NCI-H146 treated with DMSO at 0.1 percent for 48 hours (cell line): Measurements from ENCODE around the gene GAA.

Experiments used
- DNase-seq: peaks from one replicate; lab custom pipeline; 2025; ENCODE audit not compliant: unreplicated experiment; lab: John Stamatoyannopoulos, UW

Gene GAA

DNA sequence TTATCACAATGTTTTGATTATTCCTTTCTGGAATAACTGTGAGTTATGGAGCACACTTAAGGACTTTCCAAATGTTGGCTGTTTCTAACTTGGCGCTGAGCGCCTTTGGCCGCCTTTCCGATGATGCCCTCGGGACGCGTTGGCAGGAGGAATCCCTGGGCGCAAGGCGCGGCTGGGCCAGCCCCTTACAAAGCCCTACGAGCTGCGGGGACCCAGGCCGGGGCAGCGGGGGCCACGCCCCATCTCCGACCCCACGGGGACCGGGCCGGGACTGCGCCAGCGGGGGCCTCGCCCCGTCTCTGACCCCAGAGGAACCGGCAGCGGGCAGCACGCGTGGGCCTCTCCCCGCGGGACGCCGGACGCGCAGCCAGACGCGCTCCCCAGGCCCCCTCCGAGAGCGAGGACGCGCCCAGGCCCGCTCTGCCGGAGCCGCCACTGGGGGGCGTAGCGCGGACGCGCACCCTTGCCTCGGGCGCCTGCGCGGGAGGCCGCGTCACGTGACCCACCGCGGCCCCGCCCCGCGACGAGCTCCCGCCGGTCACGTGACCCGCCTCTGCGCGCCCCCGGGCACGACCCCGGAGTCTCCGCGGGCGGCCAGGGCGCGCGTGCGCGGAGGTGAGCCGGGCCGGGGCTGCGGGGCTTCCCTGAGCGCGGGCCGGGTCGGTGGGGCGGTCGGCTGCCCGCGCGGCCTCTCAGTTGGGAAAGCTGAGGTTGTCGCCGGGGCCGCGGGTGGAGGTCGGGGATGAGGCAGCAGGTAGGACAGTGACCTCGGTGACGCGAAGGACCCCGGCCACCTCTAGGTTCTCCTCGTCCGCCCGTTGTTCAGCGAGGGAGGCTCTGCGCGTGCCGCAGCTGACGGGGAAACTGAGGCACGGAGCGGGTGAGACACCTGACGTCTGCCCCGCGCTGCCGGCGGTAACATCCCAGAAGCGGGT is at the start of gene GAA:
TSS of gene GAA (plus strand) at position 571 of the 935 bp plus-strand sequence. CDS start 3,006 bp downstream, outside the sequence.
- DNase-seq = peak; percentile 62

DNA sequence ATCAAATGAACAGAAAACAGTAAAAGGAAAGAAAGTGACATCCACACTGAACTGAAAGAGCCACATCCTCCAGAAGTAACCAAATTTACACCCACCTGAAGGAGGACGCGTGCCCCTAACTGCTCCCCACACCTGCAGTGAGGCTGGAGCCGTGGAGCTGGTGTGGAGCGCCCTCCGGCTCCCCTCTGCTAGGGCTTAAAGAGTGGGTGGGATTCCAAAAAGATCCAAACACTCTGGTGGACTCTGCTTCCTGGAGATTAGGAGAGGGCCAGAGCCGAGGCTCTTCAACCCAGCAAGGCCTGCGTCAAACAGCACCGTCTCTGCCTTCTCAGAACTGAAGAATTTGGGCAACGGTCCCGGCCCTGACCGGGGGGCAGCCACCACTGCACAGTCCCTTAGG is 49.7 kb upstream of the GAA start:
- no peak for DNase-seq

- DNase-seq = no peak
Observed at GRCh38 chr17:80053102-80053501, 48.3 kb upstream of the GAA start.

DNA sequence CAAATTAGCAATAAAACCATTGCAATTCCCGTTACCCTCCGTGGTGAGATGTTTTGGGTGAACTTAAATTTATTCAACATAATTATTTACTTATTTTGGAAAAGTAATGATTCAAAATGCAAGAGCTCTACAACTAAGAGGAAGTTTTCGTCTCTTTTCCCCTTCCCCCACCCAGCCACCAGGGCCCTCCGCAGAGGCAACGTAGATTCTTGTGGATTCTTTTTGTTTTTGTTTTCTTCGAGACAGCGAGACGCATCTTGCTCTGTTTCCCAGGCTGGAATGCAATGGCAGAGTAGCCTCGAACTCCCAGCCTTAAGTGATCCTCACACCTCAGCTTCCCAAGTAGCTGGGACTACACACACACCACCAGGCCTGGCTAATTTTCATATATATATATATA is 45.8 kb upstream of the GAA start:
- no peak for DNase-seq

DNA sequence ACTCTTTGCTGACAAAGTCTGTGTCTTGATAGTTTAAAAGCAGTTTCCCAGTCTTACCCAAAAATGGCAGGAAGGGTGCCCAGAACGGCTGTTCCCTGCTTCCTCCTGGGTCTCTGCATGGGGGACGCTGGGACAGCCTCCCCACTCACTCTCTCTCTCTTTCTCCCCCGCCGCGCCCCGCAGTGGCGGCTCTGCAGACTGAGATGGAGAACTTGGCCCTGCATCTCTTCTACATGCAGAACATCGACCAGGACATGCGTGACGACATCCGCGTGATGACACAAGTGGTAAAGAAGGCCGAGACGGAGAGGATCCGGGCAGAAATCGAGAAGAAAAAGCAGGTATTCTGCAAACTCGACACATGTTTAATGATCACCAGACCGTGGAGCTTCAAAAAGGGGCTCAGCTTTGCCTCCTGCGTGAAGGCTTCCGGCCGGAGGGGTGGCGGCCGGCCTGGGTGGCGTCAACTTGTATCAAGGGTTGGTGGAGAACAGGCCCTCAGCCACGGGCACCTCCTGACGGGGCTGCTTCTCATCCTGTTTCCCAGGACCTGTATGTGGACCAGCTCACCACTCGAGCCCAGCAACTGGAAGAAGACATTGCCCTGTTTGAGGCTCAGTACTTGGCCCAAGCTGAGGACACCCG is 42.9 kb upstream of the GAA start:
- DNase-seq = no peak

DNA sequence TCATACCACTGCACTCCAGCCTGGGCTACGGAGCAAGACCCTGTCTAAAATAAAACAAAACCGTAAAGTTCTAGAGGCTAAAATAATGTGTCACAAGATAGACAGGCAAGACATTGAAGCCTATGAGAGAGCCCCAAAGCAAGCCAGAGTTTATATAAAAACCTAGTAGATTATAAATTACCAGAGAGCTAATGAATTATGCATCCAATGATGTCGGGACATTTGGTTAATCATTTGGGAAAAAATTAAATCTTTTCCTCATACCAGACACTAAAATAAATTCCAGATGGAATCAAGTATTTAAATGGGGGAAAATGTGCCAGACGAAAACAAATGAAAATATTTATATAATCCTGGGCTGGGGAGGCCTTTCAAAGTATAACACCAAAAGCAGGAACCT is 40.7 kb upstream of the GAA start:
- DNase-seq = no peak

- DNase-seq = no peak
Observed at GRCh38 chr17:80061421-80061820, 40.0 kb upstream of the GAA start.

DNA sequence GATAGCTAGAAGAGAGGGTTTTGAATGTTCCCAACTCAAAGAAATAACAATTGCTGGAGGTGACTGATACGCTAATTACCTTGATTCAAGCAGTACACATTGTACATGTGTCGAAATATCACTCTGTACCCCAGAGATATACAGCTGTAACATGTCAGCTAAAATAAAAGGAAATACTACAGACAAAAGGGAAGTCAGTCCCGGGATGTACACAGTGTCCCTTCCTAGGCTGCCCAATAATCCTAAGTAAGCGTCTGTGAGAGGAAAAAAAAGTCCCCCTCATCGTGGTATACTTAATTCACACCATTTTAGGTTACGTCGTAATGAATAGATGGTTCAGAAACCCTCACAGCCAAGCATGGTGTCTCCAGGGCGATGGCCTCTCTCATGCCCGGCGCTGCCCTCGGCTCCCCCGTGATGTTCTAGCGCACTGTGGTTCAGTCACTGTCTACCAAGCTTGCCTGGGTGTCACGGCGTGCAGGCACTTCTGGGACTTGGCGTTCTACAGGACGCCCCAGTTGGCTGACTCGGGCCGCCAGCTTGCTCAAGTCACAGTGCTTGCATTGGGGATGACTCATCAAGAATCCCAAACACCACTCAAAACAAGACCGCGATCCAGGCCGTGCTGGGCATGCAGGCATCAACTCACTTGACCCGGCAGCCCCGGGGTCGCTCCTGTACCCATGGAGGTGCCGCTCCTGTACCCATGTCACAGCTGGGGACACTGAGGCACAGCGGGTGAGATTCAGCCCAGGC is 37.4 kb upstream of the GAA start:
- no peak for DNase-seq

GRCh38 chr17:80064696-80065095 is 36.7 kb upstream of the GAA start:
- DNase-seq = no peak

DNA sequence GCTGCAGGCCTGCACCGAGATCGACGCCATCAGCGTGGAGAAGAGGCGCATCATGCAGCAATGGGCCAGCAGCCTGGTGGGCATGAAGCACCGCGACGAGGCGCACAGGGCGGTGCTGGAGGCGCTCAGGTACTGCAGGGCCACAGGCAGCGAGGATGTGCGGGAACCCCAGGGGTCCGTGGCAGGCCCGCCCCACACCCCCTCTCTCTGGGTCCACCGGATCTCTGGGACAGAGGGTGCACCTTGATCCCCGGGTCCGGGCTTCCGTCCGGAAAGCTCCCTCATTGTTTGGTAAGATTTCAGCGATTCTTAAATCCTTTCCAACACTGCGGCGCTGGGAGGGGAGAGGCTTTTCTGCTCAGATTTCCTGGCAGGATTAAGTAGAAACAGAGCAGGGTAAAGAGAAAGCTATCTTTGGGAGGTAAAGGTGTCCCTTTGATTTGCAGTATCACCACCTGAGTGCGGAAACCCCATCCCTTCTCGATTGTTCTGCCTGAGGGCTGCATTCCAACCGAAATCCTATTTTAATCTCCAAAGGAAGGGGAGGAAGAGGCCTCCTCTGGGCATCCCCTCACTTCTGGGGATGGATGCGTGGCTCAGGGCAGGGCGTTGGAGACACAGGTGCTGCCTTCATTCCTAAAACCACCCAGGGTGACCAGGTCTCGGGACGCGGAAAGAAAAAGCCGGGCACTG is 35.8 kb upstream of the GAA start:
- DNase-seq = no peak

GRCh38 chr17:80067393-80067986 is 33.9 kb upstream of the GAA start:
- DNase-seq = no peak

- no peak for DNase-seq
Observed at GRCh38 chr17:80068301-80069222, 32.8 kb upstream of the GAA start.

- no peak for DNase-seq
Observed at GRCh38 chr17:80070375-80071115, 30.8 kb upstream of the GAA start.

- no peak for DNase-seq
Observed at GRCh38 chr17:80071116-80071841, 30.1 kb upstream of the GAA start.

DNA sequence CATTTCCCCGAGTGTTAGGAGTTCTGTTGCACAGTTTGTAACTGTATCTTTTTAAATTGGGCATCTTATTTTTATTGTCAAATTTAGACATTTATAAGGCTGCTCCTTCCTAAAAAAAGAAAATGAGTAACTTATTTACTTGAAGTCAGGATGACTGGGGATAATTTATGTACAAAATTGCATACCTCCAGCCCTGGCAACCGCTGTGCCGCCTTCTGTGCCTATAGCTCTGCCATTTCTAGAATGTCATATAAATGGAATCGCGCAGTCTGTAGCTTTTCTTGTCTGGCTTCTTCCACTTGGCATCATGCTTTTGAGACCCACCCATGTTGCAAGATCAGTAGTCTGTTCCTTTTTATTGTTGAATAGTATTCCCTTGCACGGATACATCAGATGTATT is 29.0 kb upstream of the GAA start:
- DNase-seq = no peak

DNA sequence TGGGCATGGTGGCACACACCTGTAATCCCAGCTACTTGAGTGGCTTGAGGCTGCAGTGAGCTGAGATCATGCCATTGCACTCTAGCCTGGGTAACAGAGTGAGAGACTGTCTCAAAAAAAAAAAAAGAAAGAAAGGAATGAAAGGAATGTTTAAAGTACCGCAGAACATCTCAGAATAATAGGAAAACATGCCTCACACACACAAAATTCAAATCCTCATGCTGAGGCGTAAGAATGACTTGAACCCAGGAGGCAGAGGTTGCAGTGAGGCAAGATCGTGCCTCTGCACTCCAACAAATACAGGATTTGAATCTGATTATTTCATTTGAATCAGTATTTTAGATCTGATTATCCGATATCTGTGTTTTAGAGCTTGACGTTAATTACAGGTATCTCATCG is 21.3 kb upstream of the GAA start:
- no peak for DNase-seq

- no peak for DNase-seq
Observed at GRCh38 chr17:80081596-80081995, 19.8 kb upstream of the GAA start.

DNA sequence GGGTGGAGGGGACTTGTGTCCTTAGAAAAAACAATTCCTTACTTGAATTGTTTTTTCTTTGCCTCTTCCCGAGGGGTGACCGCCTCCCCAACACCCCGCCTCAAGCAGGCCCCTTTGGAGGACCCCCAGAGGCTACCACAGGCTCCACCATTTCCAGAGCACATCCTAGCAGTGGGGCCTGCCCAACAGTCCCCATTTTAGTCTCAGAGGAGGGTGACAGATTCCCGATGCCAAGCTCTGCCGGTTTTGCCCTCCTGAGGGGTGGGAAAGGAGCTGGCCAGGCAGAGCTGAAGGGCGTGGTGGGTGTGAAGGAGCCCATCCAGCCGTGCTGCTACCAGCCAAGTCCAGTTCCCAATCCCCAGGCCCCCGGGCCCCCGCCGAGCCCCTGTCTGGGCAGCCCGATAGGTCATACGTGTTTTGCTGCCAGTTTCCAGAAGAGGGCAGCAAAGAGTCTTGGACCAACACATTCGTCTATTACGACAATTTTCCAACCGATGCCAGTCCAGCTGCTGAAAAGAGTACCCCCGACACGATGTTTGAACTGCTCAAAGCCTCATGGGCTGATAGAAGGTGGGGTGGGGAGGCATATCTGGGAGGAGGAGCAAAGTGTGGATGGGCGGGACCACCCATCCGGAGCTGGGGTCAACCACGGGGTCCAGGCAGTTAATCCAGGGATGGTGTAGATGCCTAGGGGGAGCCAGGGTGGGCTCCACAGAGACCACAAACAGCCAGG is 18.8 kb upstream of the GAA start:
- peak; percentile 42 for DNase-seq
